WTC11 (cell line): ENCODE measurements around the gene NDUFA13. TPM values are rescaled to one million over a fixed set of nuclear protein-coding genes. Genes with fewer than 3 reads are reported as not detected.

Source experiments
- ATAC-seq: fragments of 200-7000 bp; cut with Tn5 transposase; 2 replicates; pipeline ENCODE4 v1.10.0; 2021; ENCODE audit warnings: mild to moderate bottlenecking, moderate library complexity
- CTCF ChIA-PET: fragments of 300-600 bp; sonication (Branson Sonifier 250); formaldehyde crosslinking; loops from one replicate; lab custom pipeline; 2021; ENCODE audit warnings: antibody characterized with exemption; lab: Charles Lee
- POLR2A ChIA-PET: fragments of 350-600 bp; sonication (Branson Sonifier 250); formaldehyde crosslinking; loops from one replicate; lab custom pipeline; 2021; ENCODE audit warnings: antibody characterized with exemption; lab: Charles Lee
- DNase-seq: peaks from one replicate; pipeline ENCODE4 v3.0.0; 2021; ENCODE audit warnings: low spot score
- H3K27ac Mint-ChIP-seq: 2 replicates; pipeline ENCODE4 v1.8.0; 2021; ENCODE audit warnings: mixed read lengths
- H3K27me3 Mint-ChIP-seq: 2 replicates; pipeline ENCODE4 v1.8.0; 2021; ENCODE audit warnings: low read depth, mild to moderate bottlenecking, moderate library complexity, mixed read lengths
- H3K36me3 Mint-ChIP-seq: 2 replicates; pipeline ENCODE4 v1.8.0; 2021; ENCODE audit warnings: mixed read lengths
- H3K4me1 Mint-ChIP-seq: 2 replicates; pipeline ENCODE4 v1.8.0; 2022; ENCODE audit warnings: mixed read lengths
- H3K4me3 Mint-ChIP-seq: 2 replicates; pipeline ENCODE4 v1.8.0; 2021; ENCODE audit warnings: mild to moderate bottlenecking, moderate library complexity, mixed read lengths
- H3K9me3 Mint-ChIP-seq: 2 replicates; pipeline ENCODE4 v1.8.0; 2021; ENCODE audit warnings: mixed read lengths
- ARID4B ChIP-seq: sonication (generic); formaldehyde crosslinking; IDR thresholded peaks from 2 replicates; pipeline ENCODE4 v1.8.0; 2023; ENCODE audit warnings: missing genetic modification reagents, mild to moderate bottlenecking, borderline replicate concordance
- ATF1 ChIP-seq: sonication (generic); formaldehyde crosslinking; IDR thresholded peaks from 2 replicates; pipeline ENCODE4 v1.8.1; 2023; ENCODE audit warnings: mild to moderate bottlenecking, moderate library complexity, missing genetic modification reagents
- CBFB ChIP-seq: sonication (generic); formaldehyde crosslinking; IDR thresholded peaks from 2 replicates; pipeline ENCODE4 v1.8.1; 2022; ENCODE audit warnings: mild to moderate bottlenecking, low read depth, missing genetic modification reagents
- CREM ChIP-seq: sonication (generic); formaldehyde crosslinking; IDR thresholded peaks from 2 replicates; pipeline ENCODE4 v1.8.1; 2022; ENCODE audit warnings: mild to moderate bottlenecking, missing genetic modification reagents, moderate library complexity
- FOXJ3 ChIP-seq: sonication (generic); formaldehyde crosslinking; IDR thresholded peaks from 2 replicates; pipeline ENCODE4 v1.9.0; 2021; ENCODE audit warnings: missing genetic modification reagents, mild to moderate bottlenecking, borderline replicate concordance
- IRF2 ChIP-seq: sonication (generic); formaldehyde crosslinking; IDR thresholded peaks from 2 replicates; pipeline ENCODE4 v1.8.0; 2022; ENCODE audit warnings: low read depth, missing genetic modification reagents, borderline replicate concordance
- JAZF1 ChIP-seq: fragments of 250-450 bp; sonication (Bioruptor Pico); IDR thresholded peaks from 2 replicates; pipeline ENCODE4 v1.9.0; 2021; ENCODE audit warnings: moderate library complexity, mild to moderate bottlenecking, inconsistent platforms
- NR1H2 ChIP-seq: sonication (generic); formaldehyde crosslinking; IDR thresholded peaks from 2 replicates; pipeline ENCODE4 v1.9.0; 2021; ENCODE audit warnings: mild to moderate bottlenecking, moderate library complexity, missing genetic modification reagents
- NR2C2 ChIP-seq: sonication (generic); formaldehyde crosslinking; IDR thresholded peaks from 2 replicates; pipeline ENCODE4 v1.8.0; 2022; ENCODE audit warnings: mild to moderate bottlenecking, missing genetic modification reagents
- RELA ChIP-seq: sonication (generic); formaldehyde crosslinking; IDR thresholded peaks from 2 replicates; pipeline ENCODE4 v1.8.1; 2022; ENCODE audit warnings: missing genetic modification reagents, mild to moderate bottlenecking, borderline replicate concordance
- SMAD3 ChIP-seq: sonication (generic); formaldehyde crosslinking; IDR thresholded peaks from 2 replicates; pipeline ENCODE4 v1.8.0; 2022; ENCODE audit warnings: missing genetic modification reagents, mild to moderate bottlenecking, borderline replicate concordance
- SOX15 ChIP-seq: fragments of 250-450 bp; sonication (Bioruptor Pico); IDR thresholded peaks from 2 replicates; pipeline ENCODE4 v1.9.0; 2021; ENCODE audit warnings: mild to moderate bottlenecking
- ZBTB21 ChIP-seq: sonication (generic); formaldehyde crosslinking; IDR thresholded peaks from 2 replicates; pipeline ENCODE4 v1.8.1; 2023; ENCODE audit warnings: mild to moderate bottlenecking, missing genetic modification reagents, borderline replicate concordance
- ZNF232 ChIP-seq: sonication (generic); formaldehyde crosslinking; IDR thresholded peaks from 2 replicates; pipeline ENCODE4 v1.8.0; 2022; ENCODE audit warnings: mild to moderate bottlenecking, missing genetic modification reagents
- ZNF425 ChIP-seq: fragments of 250-450 bp; sonication (Bioruptor Pico); conservative IDR thresholded peaks from 2 replicates; pipeline ENCODE4 v1.9.0; 2021; ENCODE audit warnings: mild to moderate bottlenecking
- ZNF512 ChIP-seq: sonication (generic); formaldehyde crosslinking; IDR thresholded peaks from 2 replicates; pipeline ENCODE4 v1.8.1; 2022; ENCODE audit warnings: missing genetic modification reagents, borderline replicate concordance
- total RNA-seq: library from RNA; stranded (reverse); gene quantifications from 3 replicates; pipeline ENCODE4 v1.2.3, GENCODE V29; 2021
- TF ChIP-seq, protein P1 (sequence below): sonication (generic); formaldehyde crosslinking; conservative IDR thresholded peaks from 2 replicates; pipeline ENCODE4 v1.8.1; 2022; ENCODE audit warnings: mild to moderate bottlenecking, missing genetic modification reagents
- TF ChIP-seq, protein P2 (sequence below): sonication (generic); formaldehyde crosslinking; IDR thresholded peaks from 2 replicates; pipeline ENCODE4 v1.8.0; 2022; ENCODE audit warnings: missing genetic modification reagents
- TF ChIP-seq, protein P3 (sequence below): sonication (generic); formaldehyde crosslinking; IDR thresholded peaks from 2 replicates; pipeline ENCODE4 v1.8.1; 2022; ENCODE audit warnings: mild to moderate bottlenecking, moderate library complexity, missing genetic modification reagents
- TF ChIP-seq, protein P4 (sequence below): fragments of 250-450 bp; sonication (Bioruptor Pico); IDR thresholded peaks from 2 replicates; pipeline ENCODE4 v1.9.0; 2021; ENCODE audit warnings: mild to moderate bottlenecking

Gene NDUFA13
- total RNA-seq, 1 experiment from 2014 or later = 519 TPM

- no peaks in the 10 kb centered on the region for H3K4me1 Mint-ChIP-seq
- ChIA-PET CTCF (no interaction called here), POLR2A (no interaction called here)
- no peak for TF ChIP-seq CBFB
- TF ChIP-seq ZBTB21 (CRISPR knock-in tag) = no peak
- TF ChIP-seq ZNF232 (CRISPR knock-in tag) = no peak
- TF ChIP-seq ATF1 (CRISPR knock-in tag) = no peak
- no peak for TF ChIP-seq NR1H2 (CRISPR knock-in tag)
- no peak for TF ChIP-seq ZNF425
- no peak for TF ChIP-seq ZNF512 (CRISPR knock-in tag)
- TF ChIP-seq NR2C2 = no peak
- TF ChIP-seq FOXJ3 (CRISPR knock-in tag) = no peak
- TF ChIP-seq, protein P1, sequence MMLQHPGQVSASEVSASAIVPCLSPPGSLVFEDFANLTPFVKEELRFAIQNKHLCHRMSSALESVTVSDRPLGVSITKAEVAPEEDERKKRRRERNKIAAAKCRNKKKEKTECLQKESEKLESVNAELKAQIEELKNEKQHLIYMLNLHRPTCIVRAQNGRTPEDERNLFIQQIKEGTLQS (CRISPR knock-in tag) = no peak
- H3K36me3 Mint-ChIP-seq = peaks cover 68% of the 10 kb centered on the region
- H3K27me3 Mint-ChIP-seq = no peaks in the 10 kb centered on the region
- no peaks in the 10 kb centered on the region for H3K9me3 Mint-ChIP-seq
- H3K27ac Mint-ChIP-seq = no peak overlapping the region
- ATAC-seq (no peak), DNase-seq (no peak)
- H3K4me3 Mint-ChIP-seq = no peak overlapping the region
Measured at GRCh38 chr19:19498255-19498991, 17.6 kb upstream of the NDUFA13 start.

- CTCF ChIA-PET = no interaction called here
- H3K36me3 Mint-ChIP-seq = peaks cover 67% of the 10 kb centered on the region
- no peaks in the 10 kb centered on the region for H3K9me3 Mint-ChIP-seq
- H3K4me3 Mint-ChIP-seq = no peak overlapping the region
- ATAC-seq = no peak
- POLR2A ChIA-PET = no interaction called here
- H3K4me1 Mint-ChIP-seq = no peaks in the 10 kb centered on the region
- no peak for DNase-seq
- no peaks in the 10 kb centered on the region for H3K27me3 Mint-ChIP-seq
- peak overlapping the region; percentile 68; the same call in 1 of the 2 replicates for H3K27ac Mint-ChIP-seq
- TF ChIP-seq CREM (no peak), RELA (CRISPR knock-in tag) (no peak), SOX15 (no peak), ARID4B (no peak), SMAD3 (CRISPR knock-in tag) (no peak), IRF2 (CRISPR knock-in tag) (no peak), FOXJ3 (CRISPR knock-in tag) (no peak), JAZF1 (CRISPR knock-in tag) (no peak)
- TF ChIP-seq, protein P2, sequence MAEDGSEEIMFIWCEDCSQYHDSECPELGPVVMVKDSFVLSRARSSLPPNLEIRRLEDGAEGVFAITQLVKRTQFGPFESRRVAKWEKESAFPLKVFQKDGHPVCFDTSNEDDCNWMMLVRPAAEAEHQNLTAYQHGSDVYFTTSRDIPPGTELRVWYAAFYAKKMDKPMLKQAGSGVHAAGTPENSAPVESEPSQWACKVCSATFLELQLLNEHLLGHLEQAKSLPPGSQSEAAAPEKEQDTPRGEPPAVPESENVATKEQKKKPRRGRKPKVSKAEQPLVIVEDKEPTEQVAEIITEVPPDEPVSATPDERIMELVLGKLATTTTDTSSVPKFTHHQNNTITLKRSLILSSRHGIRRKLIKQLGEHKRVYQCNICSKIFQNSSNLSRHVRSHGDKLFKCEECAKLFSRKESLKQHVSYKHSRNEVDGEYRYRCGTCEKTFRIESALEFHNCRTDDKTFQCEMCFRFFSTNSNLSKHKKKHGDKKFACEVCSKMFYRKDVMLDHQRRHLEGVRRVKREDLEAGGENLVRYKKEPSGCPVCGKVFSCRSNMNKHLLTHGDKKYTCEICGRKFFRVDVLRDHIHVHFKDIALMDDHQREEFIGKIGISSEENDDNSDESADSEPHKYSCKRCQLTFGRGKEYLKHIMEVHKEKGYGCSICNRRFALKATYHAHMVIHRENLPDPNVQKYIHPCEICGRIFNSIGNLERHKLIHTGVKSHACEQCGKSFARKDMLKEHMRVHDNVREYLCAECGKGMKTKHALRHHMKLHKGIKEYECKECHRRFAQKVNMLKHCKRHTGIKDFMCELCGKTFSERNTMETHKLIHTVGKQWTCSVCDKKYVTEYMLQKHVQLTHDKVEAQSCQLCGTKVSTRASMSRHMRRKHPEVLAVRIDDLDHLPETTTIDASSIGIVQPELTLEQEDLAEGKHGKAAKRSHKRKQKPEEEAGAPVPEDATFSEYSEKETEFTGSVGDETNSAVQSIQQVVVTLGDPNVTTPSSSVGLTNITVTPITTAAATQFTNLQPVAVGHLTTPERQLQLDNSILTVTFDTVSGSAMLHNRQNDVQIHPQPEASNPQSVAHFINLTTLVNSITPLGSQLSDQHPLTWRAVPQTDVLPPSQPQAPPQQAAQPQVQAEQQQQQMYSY = no peak
- TF ChIP-seq, protein P3, sequence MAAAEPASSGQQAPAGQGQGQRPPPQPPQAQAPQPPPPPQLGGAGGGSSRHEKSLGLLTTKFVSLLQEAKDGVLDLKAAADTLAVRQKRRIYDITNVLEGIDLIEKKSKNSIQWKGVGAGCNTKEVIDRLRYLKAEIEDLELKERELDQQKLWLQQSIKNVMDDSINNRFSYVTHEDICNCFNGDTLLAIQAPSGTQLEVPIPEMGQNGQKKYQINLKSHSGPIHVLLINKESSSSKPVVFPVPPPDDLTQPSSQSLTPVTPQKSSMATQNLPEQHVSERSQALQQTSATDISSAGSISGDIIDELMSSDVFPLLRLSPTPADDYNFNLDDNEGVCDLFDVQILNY = no peak
- TF ChIP-seq, protein P4, sequence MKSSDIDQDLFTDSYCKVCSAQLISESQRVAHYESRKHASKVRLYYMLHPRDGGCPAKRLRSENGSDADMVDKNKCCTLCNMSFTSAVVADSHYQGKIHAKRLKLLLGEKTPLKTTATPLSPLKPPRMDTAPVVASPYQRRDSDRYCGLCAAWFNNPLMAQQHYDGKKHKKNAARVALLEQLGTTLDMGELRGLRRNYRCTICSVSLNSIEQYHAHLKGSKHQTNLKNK (CRISPR knock-in tag) = no peak
Measured at GRCh38 chr19:19499272-19499995, 16.6 kb upstream of the NDUFA13 start.
